ENCODE data around the gene METRN.
"Not testable (repeated sequence)": the region's sequence is repeated elsewhere in the genome, so short reads cannot be mapped to it uniquely, and the experiment has no call there.

METRN gene

DNA sequence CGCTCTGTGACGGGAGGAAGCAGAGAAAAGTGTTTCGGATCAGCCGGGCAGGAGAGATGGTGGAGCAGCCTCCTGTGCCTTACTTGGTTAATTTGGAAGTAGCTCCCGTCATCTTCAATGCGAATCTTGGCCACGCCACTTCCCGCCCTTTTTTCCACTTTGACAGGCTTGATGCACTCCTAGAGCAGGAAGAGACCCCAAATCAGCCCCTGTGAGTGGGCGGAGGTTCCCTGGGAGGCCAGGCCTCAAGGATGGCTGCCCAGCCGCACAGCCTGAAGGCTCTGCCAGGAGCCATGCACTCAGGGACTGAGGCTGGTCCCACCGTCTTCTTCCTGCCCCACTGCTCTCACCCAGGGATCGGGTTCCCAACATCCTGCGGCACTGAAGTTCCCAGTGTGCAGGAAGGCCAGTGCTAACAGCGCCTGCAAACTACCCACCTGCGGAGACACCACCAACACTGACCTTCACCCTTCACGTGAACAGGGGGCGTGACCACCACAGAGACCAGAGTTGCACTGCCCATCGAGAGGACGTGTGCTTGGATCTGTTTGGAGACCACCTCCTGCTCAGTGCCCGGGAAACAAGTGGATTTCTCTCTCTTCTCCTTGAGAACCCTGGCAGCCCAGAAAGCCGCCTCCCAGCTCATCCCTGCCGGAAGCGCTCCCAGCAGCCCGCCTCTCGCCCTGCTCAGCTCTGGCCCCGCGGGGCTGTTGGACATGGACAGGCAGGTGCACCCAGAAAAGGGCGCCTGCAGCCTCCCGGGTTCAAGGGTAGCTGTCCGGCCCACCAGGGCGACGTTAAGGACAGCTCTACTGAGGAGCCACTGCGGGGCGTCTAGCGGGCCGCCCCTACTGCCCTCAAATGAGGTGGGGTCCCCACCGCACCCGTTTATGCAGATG is 24.9 kb downstream of the METRN start:
- no peak for DNase-seq (ENCODE audit: low spot score)
- TF ChIP-seq, protein P1, sequence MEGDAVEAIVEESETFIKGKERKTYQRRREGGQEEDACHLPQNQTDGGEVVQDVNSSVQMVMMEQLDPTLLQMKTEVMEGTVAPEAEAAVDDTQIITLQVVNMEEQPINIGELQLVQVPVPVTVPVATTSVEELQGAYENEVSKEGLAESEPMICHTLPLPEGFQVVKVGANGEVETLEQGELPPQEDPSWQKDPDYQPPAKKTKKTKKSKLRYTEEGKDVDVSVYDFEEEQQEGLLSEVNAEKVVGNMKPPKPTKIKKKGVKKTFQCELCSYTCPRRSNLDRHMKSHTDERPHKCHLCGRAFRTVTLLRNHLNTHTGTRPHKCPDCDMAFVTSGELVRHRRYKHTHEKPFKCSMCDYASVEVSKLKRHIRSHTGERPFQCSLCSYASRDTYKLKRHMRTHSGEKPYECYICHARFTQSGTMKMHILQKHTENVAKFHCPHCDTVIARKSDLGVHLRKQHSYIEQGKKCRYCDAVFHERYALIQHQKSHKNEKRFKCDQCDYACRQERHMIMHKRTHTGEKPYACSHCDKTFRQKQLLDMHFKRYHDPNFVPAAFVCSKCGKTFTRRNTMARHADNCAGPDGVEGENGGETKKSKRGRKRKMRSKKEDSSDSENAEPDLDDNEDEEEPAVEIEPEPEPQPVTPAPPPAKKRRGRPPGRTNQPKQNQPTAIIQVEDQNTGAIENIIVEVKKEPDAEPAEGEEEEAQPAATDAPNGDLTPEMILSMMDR (IDR thresholded peaks at IDR 0.05; ENCODE audit: extremely low read depth, insufficient read depth, missing control alignments), result no peak
- in situ Hi-C loops (cut with MboI; ENCODE audit: low pct_unique_long_range_greater_than_20kb, low sequenced_read_pairs, unreplicated experiment), result no loop called here

DNA sequence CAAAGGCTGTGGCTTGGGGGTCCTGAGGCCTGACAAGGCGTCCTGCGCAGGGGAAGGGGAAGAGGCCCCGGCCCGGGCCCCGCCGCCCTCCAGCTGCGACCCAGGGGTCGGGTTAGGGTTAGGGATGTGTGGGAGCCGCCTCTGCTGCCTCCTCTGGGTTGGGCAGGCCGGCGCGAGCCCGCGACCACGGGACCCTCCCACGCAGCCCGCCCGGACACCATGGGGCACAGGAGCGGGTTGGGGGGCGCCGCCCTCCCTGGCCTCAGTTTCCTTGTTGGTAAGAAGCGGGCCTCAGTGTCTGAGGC is 25.5 kb downstream of the METRN start:
- in situ Hi-C loops (cut with MboI; ENCODE audit: low pct_unique_long_range_greater_than_20kb, low sequenced_read_pairs, unreplicated experiment), result no loop called here
- DNase-seq (ENCODE audit: low spot score), result no peak

DNA sequence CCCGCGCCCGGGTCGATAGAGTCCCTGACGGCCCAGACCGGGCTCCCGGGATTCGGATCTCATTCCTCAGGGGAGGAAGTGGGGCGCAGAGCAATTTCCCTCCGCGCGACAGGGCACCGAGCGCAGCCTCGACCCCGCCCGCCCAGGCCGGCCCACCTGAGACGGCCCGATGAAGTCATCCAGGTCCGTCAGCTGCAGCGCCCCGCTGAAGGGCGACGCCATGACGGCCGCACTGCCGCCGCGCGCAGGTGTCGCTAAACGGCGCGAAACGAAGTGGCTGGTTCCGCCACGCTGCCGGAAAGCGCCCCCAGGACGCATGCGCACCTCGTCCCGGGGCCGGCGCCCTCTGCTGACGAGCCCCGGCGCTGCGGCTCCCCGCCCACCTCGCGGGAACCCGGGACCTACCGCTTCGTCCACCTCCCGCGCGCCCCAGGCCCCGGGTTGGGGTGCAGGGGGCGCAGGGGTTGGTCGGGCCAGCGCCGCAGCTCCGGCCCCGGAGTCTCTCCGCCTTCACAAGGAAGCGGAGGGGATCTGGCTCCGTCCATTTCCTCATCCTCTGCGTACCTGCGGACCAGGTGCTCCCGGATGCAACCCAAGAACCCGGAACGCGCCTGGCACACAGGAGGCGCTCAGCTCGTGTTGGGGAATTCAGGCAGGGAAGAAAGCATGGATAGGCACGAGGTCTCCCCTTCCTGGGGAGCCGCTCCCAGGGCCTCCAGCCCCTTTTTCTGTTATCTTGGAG is 26.0 kb downstream of the METRN start, which contains the start of gene CIAO3:
CIAO3 (minus strand) TSS at position 234 of the 742 bp plus-strand sequence; CDS start at position 222, 12 bp downstream.
- in situ Hi-C loops (cut with MboI; ENCODE audit: low pct_unique_long_range_greater_than_20kb, low sequenced_read_pairs, unreplicated experiment), result no loop called here
- TF ChIP-seq, protein P1 (IDR thresholded peaks at IDR 0.05; ENCODE audit: extremely low read depth, insufficient read depth, missing control alignments), result peak; percentile 98

More for the DNA sequence above, 25.5 kb downstream of the METRN start:
- TF ChIP-seq, protein P1 (IDR thresholded peaks at IDR 0.05; ENCODE audit: extremely low read depth, insufficient read depth, missing control alignments), result no peak

DNA sequence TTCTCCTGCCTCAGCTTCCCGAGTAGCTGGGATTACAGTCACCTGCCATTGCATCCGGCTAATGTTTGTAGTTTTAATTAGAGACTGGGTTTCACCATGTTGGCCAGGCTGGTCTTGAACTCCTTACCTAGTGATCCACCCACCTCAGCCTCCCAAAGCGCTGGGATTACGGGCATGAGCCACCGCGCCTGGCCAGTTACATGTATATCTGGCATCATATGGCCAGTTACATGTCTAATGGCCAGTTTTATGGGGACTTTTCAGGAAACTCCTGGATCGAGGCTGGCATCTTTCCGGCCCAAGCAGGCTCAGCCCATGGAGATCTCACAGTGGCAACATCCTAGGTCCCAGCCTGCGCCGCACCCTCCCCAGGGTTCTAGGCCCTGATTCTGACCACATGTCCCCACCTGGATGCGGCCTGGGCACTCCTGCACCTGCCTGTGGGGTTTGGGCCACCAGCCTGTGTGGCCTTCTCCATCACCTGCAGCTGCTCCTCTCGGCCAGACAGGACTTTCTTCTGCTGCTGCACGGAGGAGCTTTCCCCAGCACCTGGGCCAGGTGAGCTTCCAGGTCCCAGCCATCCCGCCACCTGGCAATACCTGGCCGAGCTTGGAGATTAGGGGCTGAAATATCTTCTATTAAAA is 27.2 kb downstream of the METRN start:
- no peak for DNase-seq (ENCODE audit: low spot score)
- in situ Hi-C loops (cut with MboI; ENCODE audit: low pct_unique_long_range_greater_than_20kb, low sequenced_read_pairs, unreplicated experiment), result no loop called here
- TF ChIP-seq, protein P1 (IDR thresholded peaks at IDR 0.05; ENCODE audit: extremely low read depth, insufficient read depth, missing control alignments), result no peak

More for the DNA sequence above, 26.0 kb downstream of the METRN start, which contains the start of gene CIAO3:
- peak; percentile 98 for DNase-seq (ENCODE audit: low spot score)

DNA sequence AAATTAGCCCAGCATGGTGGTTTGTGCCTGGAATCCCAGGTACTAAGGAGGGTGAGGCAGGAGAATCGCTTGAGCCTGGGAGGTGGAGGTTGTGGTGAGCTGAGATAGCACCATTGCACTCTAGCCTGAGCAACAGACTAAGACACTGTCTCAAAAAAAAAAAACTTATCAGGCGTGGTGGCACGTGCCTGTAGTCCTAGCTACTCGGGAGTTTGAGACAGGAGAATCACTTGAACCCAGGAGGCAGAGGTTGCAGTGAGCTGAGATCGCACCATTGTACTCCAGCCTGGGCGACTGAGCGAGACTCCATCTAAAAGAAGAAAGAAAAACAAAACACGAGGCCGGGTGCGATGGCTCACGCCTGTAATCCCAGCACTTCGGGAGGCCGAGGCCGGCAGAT is 28.0 kb downstream of the METRN start:
- in situ Hi-C loops (cut with MboI; ENCODE audit: low pct_unique_long_range_greater_than_20kb, low sequenced_read_pairs, unreplicated experiment); DNase-seq (ENCODE audit: low spot score): not testable (repeated sequence)

DNA sequence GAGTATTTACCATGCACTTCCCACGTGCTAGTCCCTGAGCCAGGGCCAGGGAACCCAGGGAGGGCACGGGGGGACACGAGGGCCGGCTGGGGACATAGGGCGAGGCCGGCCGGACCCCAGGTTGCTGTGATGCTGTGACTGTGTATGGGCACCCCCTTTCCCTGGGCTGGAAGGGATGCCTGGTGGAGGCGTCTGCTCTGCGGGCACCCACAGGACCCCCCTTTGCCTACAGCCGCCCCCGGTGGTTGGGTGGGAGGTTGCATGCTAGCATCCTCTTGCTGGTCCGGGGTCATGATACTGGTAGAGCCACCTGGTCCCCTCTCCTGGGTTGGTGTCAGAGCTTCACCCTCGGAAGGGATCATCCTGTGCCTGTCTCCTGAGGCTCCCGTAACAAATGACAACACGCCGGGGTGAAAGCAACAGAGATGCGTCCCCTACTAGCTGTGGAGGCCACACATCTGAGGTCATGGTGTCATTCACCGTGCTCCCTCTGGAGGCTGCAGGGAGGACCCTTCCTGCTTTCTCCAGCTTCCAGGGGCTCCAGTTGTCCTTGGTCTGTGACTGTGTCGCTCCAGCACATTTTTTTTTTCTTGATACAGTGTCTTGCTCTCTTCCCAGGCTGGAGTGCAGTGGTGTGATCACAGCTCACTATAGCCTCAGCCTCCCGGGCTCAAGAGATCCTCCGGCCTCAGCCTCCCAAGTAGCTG is 29.0 kb downstream of the METRN start:
- in situ Hi-C loops (cut with MboI; ENCODE audit: low pct_unique_long_range_greater_than_20kb, low sequenced_read_pairs, unreplicated experiment), result no loop called here
- TF ChIP-seq, protein P1 (IDR thresholded peaks at IDR 0.05; ENCODE audit: extremely low read depth, insufficient read depth, missing control alignments), result no peak
- no peak for DNase-seq (ENCODE audit: low spot score)
